Motor neuron (in vitro differentiated cells): ENCODE measurements around the gene SHISA8. TPM values are rescaled to one million over a fixed set of nuclear protein-coding genes. Genes with fewer than 3 reads are reported as not detected.
"Not testable (repeated sequence)": the region's sequence is repeated elsewhere in the genome, so short reads cannot be mapped to it uniquely, and the experiment has no call there.

Experiments used
- ATAC-seq, 8 experiments: fragments of 200-7000 bp; cut with Tn5 transposase; replicated peaks in 6 of 8; 2 replicates each; pipeline ENCODE4 v1.8.0; 2021; ENCODE audit warnings: mild to moderate bottlenecking in 8 of 8, moderate library complexity in 8 of 8
- H3K27ac ChIP-seq, 2 donors: fragments of 250-450 bp; sonication (Bioruptor Pico); 2 replicates each; pipeline ENCODE4 v1.9.0; 2021; ENCODE audit warnings: antibody characterized with exemption in 2 of 2, mild to moderate bottlenecking in 2 of 2, moderate library complexity in 1 of 2
- H3K4me1 ChIP-seq, 2 donors: fragments of 250-450 bp; sonication (Bioruptor Pico); replicated peaks in 1 of 2; 2 replicates each; pipeline ENCODE4 v1.6.1; 2021; ENCODE audit warnings: antibody characterized with exemption in 2 of 2, mild to moderate bottlenecking in 2 of 2, moderate library complexity in 1 of 2
- H3K4me3 ChIP-seq, 5 donors: fragments of 250-450 bp; sonication (Bioruptor Pico); 2 replicates each; pipeline ENCODE4 v1.9.0; 2021; ENCODE audit warnings: antibody characterized with exemption in 5 of 5, mild to moderate bottlenecking in 5 of 5, moderate library complexity in 4 of 5
- WGBS, 10 experiments: fragments of 450-650 bp; shearing (Covaris generic); methylation state at CpG; one replicate each; pipeline ENCODE4 v1.0.0; 2022; 5-methylcytosine and 5-hydroxymethylcytosine counted together
- in situ Hi-C, 9 experiments: fragments of 400-800 bp; cut with MboI; loops; one replicate each; pipeline ENCODE4 v1.15.0; 2021; ENCODE audit warnings: low sequenced_read_pairs in 9 of 9, low pct_unique_long_range_greater_than_20kb in 2 of 9; ENCODE audit not compliant: unreplicated experiment in 9 of 9
- total RNA-seq, 8 experiments: library from RNA; unstranded; fragments of 300-600 nt; gene quantifications; 2 replicates each; pipeline versions ENCODE4 v1.2.3 to v1.2.4, GENCODE V29; 2022

The SHISA8 gene
- total RNA-seq, 8 experiments from 2014 or later, result 0.11 to 0.27 (median 0.13) TPM; not detected in 5

DNA sequence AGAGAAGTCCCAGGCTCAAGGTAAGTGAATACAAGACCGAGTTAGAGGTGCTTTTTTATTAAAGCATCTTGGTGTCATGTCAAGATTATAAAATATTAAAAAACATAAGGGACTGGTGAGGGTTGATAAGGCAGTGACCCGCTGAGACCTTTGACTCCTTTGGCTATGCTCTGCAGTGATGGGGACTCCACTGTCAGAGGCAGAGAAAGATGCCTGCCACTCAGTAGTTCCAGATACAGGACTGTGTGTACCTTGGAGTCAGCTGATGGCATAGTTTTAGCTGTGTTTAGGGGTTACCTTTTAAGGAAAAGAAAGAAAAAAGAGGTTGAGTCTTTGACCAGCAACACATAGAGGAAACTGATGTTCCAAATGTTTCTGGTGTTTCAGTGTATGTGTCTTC, 40.8 kb downstream of the SHISA8 start:
- 78 to 100% (median 100%) methylated on average over 1 to 2 of the region's 2 CpGs; no CpG with 5 or more reads in 1 of the 10 experiments for WGBS, 10 experiments
- no peak overlapping the region for H3K27ac ChIP-seq
- no peak overlapping the region for H3K4me3 ChIP-seq
- no peaks in the 10 kb centered on the region for H3K4me1 ChIP-seq
- in situ Hi-C loops, result no loop called here
- ATAC-seq, result no peak

DNA sequence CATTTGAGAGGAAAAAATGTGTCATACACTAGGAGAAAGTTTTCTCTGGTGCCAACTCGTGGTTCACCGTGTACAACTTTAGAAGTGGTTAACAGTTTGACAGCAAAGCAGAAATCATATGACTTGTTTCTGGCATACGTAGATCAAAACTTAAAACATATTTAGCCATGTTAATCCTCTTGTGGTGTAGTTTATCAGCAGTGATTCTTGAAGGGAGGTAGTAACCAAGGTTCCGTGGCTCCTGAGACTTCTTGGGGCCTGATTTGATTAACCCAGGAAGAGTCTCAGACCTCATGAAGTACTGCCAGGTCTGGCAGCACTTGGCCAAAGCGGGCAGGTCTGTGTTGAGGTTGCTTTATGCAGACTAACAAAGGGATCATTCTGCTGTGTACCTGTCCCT, 41.5 kb downstream of the SHISA8 start:
- H3K4me3 ChIP-seq, result no peak overlapping the region
- H3K27ac ChIP-seq, result no peak overlapping the region
- no peak for ATAC-seq
- in situ Hi-C loops, result no loop called here
- 50 to 100% (median 85%) methylated on average over 2 to 5 of the region's 5 CpGs; no CpG with 5 or more reads in 2 of the 10 experiments for WGBS, 10 experiments
- no peaks in the 10 kb centered on the region for H3K4me1 ChIP-seq

- Histone ChIP-seq H3K4me1 (no peaks in the 10 kb centered on the region), H3K27ac (no peak overlapping the region), H3K4me3 (no peak overlapping the region)
- no peak for ATAC-seq
- WGBS, 10 experiments, result 83 to 100% (median 98%) methylated on average over 1 to 4 of the region's 4 CpGs; no CpG with 5 or more reads in 6 of the 10 experiments
- in situ Hi-C loops, result no loop called here
Observed at GRCh38 chr22:41870786-41871185, 44.1 kb downstream of the SHISA8 start.

GRCh38 chr22:41870081-41870480, 44.8 kb downstream of the SHISA8 start:
- H3K4me1 ChIP-seq, H3K4me3 ChIP-seq, in situ Hi-C loops, ATAC-seq, H3K27ac ChIP-seq: not testable (repeated sequence)
- 100% methylated on average over 1 of the region's 1 CpG; no CpG with 5 or more reads in 5 of the 10 experiments for WGBS, 10 experiments

- no peak overlapping the region for H3K4me3 ChIP-seq
- 75 to 100% (median 97%) methylated on average over 1 to 9 of the region's 10 CpGs; no CpG with 5 or more reads in 4 of the 10 experiments for WGBS, 10 experiments
- peaks cover 0 to 2% of the 10 kb centered on the region in 2 donors for H3K4me1 ChIP-seq
- ATAC-seq, result no peak
- no peak overlapping the region for H3K27ac ChIP-seq
- in situ Hi-C loops, result no loop called here
Observed at GRCh38 chr22:41868556-41868955, 46.3 kb downstream of the SHISA8 start.

DNA sequence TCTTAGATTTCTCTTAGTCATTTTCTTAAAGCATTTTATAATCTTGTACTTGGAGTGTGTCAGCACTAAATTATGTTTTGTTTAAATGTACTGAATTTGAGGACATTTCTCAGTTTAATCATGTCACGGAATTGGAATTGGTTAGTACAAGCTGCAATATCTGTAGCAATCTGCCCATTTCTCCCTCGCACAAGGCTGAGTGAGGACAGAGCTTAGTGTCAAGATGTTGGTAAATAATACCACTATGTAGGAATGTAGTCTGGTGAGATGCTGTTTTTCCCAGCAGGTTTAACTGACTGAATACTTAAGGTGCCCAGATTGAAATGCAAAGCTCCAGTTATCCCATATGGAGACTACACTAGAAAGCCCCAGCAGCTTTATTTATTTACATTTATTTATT, 51.4 kb downstream of the SHISA8 start:
- ATAC-seq, result no peak
- WGBS, 10 experiments, result 79 to 100% (median 95%) methylated on average over 1 to 2 of the region's 2 CpGs; no CpG with 5 or more reads in 4 of the 10 experiments
- in situ Hi-C loops, result no loop called here
- Histone ChIP-seq H3K4me3 (no peak overlapping the region), H3K27ac (no peak overlapping the region), H3K4me1 (peaks cover 2 to 6% of the 10 kb centered on the region in 2 donors)

DNA sequence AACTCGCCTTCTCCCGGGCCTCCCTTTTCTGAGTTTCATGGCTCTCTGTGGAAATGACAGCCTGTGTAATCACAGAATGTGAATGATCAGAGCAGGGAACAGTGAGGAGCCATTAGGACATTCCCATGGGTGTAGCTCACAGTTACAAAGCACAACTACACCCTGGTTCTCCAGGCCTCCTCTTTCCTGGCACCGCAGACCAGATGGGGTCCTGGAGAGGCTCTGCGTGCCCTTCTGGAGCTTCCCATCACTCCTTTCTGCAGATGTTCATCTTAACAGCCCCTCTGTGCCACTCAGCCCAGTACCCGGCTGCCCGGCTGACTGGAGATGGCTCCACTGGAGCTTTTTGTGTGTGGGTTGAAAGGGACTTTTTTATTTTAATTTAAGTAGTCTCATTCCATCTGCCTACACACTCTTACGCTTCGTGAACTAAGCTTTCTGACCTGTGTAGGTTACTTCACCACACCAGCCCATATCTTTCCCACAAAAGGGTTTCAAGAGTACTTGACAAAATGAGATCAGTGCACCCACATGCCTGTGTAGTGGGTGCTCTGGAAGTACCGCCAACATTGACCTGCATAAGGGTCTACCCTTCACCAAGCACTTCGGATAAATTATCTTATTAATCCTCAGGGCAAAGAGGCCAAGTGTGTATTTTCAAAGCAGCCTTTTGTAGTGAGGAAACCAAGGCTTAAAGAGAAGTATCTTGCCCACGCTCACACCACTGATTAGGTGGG, 52.2 kb downstream of the SHISA8 start:
- WGBS, 10 experiments, result 60 to 100% (median 90%) methylated on average over 1 to 8 of the region's 11 CpGs; no CpG with 5 or more reads in 2 of the 10 experiments
- H3K4me3 ChIP-seq, result no peak overlapping the region
- H3K4me1 ChIP-seq, result peaks cover 2 to 6% of the 10 kb centered on the region in 2 donors
- in situ Hi-C loops, result no loop called here
- ATAC-seq, result peak in 6 of 8 experiments; percentile 9 to 76 (median 45)
- peak overlapping the region in 1 of 2 donors; percentile 55 for H3K27ac ChIP-seq

GRCh38 chr22:41862160-41862529, 52.7 kb downstream of the SHISA8 start:
- ATAC-seq, result peak in 1 of 8 experiments; percentile 2
- H3K4me3 ChIP-seq, result no peak overlapping the region
- in situ Hi-C loops, result no loop called here
- peaks cover 2 to 6% of the 10 kb centered on the region in 2 donors for H3K4me1 ChIP-seq
- WGBS, 10 experiments, result 7 to 84% (median 66%) methylated on average over 1 to 4 of the region's 4 CpGs; no CpG with 5 or more reads in 1 of the 10 experiments
- H3K27ac ChIP-seq, result no peak overlapping the region

Other genes with a start within 250 kb of the SHISA8 start
- gene SNU13, start 226.2 kb downstream of the SHISA8 start, total RNA-seq, result 100 to 1,000 TPM; 119 to 227 (median 162) TPM
- gene MEI1, start 215.6 kb downstream of the SHISA8 start, total RNA-seq, result 1 to 10 TPM in 5 of 8 experiments, under 1 TPM in 2, not detected in 1; 0.11 to 3.5 (median 2.1) TPM
- 10 to 100 TPM in 4 of 8 experiments, 1 to 10 TPM in 4; 7.0 to 19.0 (median 10.2) TPM for gene CCDC134, start 114.4 kb downstream of the SHISA8 start, total RNA-seq
- 100 to 1,000 TPM in 6 of 8 experiments, 10 to 100 TPM in 2; 40.9 to 173 (median 120) TPM for gene SREBF2, start 82.0 kb downstream of the SHISA8 start, total RNA-seq
- 1 to 10 TPM in 1 of 8 experiments, under 1 TPM in 6, not detected in 1; 0.22 to 1.1 (median 0.63) TPM for gene TNFRSF13C, start 11.7 kb upstream of the SHISA8 start, total RNA-seq
- 10 to 100 TPM in 3 of 8 experiments, 1 to 10 TPM in 5; 1.4 to 28.1 (median 4.4) TPM for gene CENPM, start 32.1 kb upstream of the SHISA8 start, total RNA-seq
- gene SEPTIN3, start 54.4 kb upstream of the SHISA8 start, total RNA-seq, result 100 to 1,000 TPM in 4 of 8 experiments, 10 to 100 TPM in 1, 1 to 10 TPM in 2, under 1 TPM in 1; 0.92 to 119 (median 93.3) TPM
- gene WBP2NL, start 83.7 kb upstream of the SHISA8 start, total RNA-seq, result 1 to 10 TPM in 1 of 8 experiments, under 1 TPM in 6, not detected in 1; 0.05 to 1.0 (median 0.42) TPM
- 10 to 100 TPM in 5 of 8 experiments, 1 to 10 TPM in 3; 6.6 to 23.5 (median 11.4) TPM for gene NAGA, start 155.7 kb upstream of the SHISA8 start, total RNA-seq
- gene PHETA2, start 159.2 kb upstream of the SHISA8 start, total RNA-seq, result 10 to 100 TPM in 3 of 8 experiments, 1 to 10 TPM in 1, under 1 TPM in 4; 0.36 to 18.5 (median 1.1) TPM
- gene SMDT1, start 164.6 kb upstream of the SHISA8 start, total RNA-seq, result 10 to 100 TPM in 7 of 8 experiments, 1 to 10 TPM in 1; 6.9 to 28.5 (median 20.8) TPM
- gene NDUFA6, start 175.7 kb upstream of the SHISA8 start, total RNA-seq, result 100 to 1,000 TPM in 5 of 8 experiments, 10 to 100 TPM in 3; 86.9 to 151 (median 105) TPM
- 1 to 10 TPM in 7 of 8 experiments, under 1 TPM in 1; 0.66 to 4.0 (median 1.8) TPM for gene CYP2D6, start 215.7 kb upstream of the SHISA8 start, total RNA-seq